HepG2 (cell line): ENCODE results near the gene HSF4. TPM values are rescaled to one million over a fixed set of nuclear protein-coding genes. Genes with fewer than 3 reads are reported as not detected.
A peak's percentile ranks its signal among the peaks of the same experiment; 100 is the strongest.

ENCODE experiments used
- ATAC-seq: fragments of 200-7000 bp; cut with Tn5 transposase; 3 replicates; pipeline ENCODE4 v1.9.1; 2020; ENCODE audit warnings: mild to moderate bottlenecking, moderate library complexity
- BruUV-seq: library from RNA; stranded (reverse); fragments of 400-500 nt; replicated peaks from 2 replicates; lab custom pipeline; 2021; lab: Mats Ljungman, UMichigan
- CTCF ChIA-PET: fragments of 300-600 bp; formaldehyde crosslinking; extraction: SDS; loops from one replicate; lab custom pipeline; 2021; ENCODE audit warnings: low total read pairs, inconsistent platforms, low intra/inter-chr PET ratio; lab: Yijun Ruan, JAX
- POLR2A ChIA-PET: fragments of 350-600 bp; sonication (Branson Sonifier 250); formaldehyde crosslinking; loops from one replicate; lab custom pipeline; 2020; ENCODE audit warnings: antibody characterized with exemption, inconsistent platforms; lab: Yijun Ruan, JAX
- DNase-seq: peaks from one replicate; pipeline ENCODE4 v3.0.0-alpha.2; 2015; ENCODE audit warnings: low spot score
- FAIRE-seq: peaks from 3 replicates; lab custom pipeline; 2011; peaks lifted over from hg19 to GRCh38; lab: Jason Lieb, UNC
- H2AFZ ChIP-seq: one replicate; pipeline ENCODE4 v1.6.1; 2011; ENCODE audit warnings: low read length, inconsistent platforms
- H3K27ac ChIP-seq: fragments of 300-600 bp; 3 replicates; pipeline ENCODE4 v1.8.0; 2011; ENCODE audit warnings: mixed run types, mild to moderate bottlenecking, mixed read lengths, low read length, inconsistent platforms; ENCODE audit not compliant: insufficient read depth; ENCODE audit errors: extremely low read length
- H3K27me3 ChIP-seq, 2 experiments: fragments of 200-600 bp in 1 of 2; 2 replicates in 1 of 2; 3 replicates in 1 of 2; pipeline versions ENCODE4 v1.6.0 to v1.8.0; 2011; ENCODE audit warnings: low read length in 2 of 2, mild to moderate bottlenecking in 2 of 2, moderate library complexity in 2 of 2, inconsistent platforms in 1 of 2; ENCODE audit not compliant: insufficient read depth in 2 of 2, control insufficient read depth in 1 of 2
- H3K36me3 ChIP-seq, 2 experiments: fragments of 200-600 bp in 1 of 2; replicated peaks in 1 of 2; 2 replicates in 1 of 2; 3 replicates in 1 of 2; pipeline versions ENCODE4 v1.5.1 to v1.8.0; 2011; ENCODE audit warnings: low read length in 2 of 2, inconsistent platforms in 1 of 2; ENCODE audit not compliant: insufficient read depth in 2 of 2, control insufficient read depth in 1 of 2
- H3K4me1 ChIP-seq: 2 replicates; pipeline ENCODE4 v1.5.1; 2012; ENCODE audit warnings: low read length, inconsistent platforms; ENCODE audit not compliant: insufficient read depth
- H3K4me2 ChIP-seq: 2 replicates; pipeline ENCODE4 v1.6.0; 2011; ENCODE audit warnings: low read depth, low read length, inconsistent platforms
- H3K4me3 ChIP-seq, 3 experiments: fragments of 200-600 bp in 1 of 3; sonication (generic), shearing (Covaris generic) in 1 of 3; replicated peaks in 1 of 3; 2 replicates each; pipeline ENCODE4 v1.5.1; 2011 to 2016; ENCODE audit warnings: low read length in 3 of 3, inconsistent platforms in 2 of 3, low read depth in 2 of 3, mild to moderate bottlenecking in 2 of 3, control low read depth in 1 of 3, mixed read lengths in 1 of 3; ENCODE audit not compliant: insufficient read depth in 1 of 3
- H3K79me2 ChIP-seq: one replicate; pipeline ENCODE4 v1.6.1; 2011; ENCODE audit warnings: low read length, inconsistent platforms; ENCODE audit not compliant: insufficient read depth
- H3K9ac ChIP-seq: 2 replicates; pipeline ENCODE4 v1.6.0; 2011; ENCODE audit warnings: mild to moderate bottlenecking, low read depth, low read length, inconsistent platforms; ENCODE audit not compliant: insufficient read depth
- H3K9me3 ChIP-seq: 2 replicates; pipeline ENCODE4 v1.5.1; 2012; ENCODE audit warnings: mild to moderate bottlenecking, low read length
- H4K20me1 ChIP-seq: 2 replicates; pipeline ENCODE4 v1.6.0; 2011; ENCODE audit warnings: inconsistent platforms, mild to moderate bottlenecking, low read length, moderate library complexity; ENCODE audit not compliant: insufficient read depth
- CCAR2 ChIP-seq: fragments of 200-400 bp; formaldehyde crosslinking; optimal IDR thresholded peaks from 2 replicates; pipeline ENCODE3; 2018; ENCODE audit warnings: low read depth, mild to moderate bottlenecking, low read length, moderate library complexity
- E2F2 ChIP-seq: sonication (generic); formaldehyde crosslinking; IDR thresholded peaks from 2 replicates; pipeline ENCODE4 v1.4.0; 2020; ENCODE audit warnings: missing genetic modification reagents, borderline replicate concordance
- PLRG1 ChIP-seq: fragments of 450-650 bp; conservative IDR thresholded peaks from 2 replicates; pipeline ENCODE4 v1.6.1; 2016
- SAP130 ChIP-seq: IDR thresholded peaks from 2 replicates; pipeline ENCODE4 v1.6.1; 2016; ENCODE audit warnings: low read depth
- SSRP1 ChIP-seq: IDR thresholded peaks from 2 replicates; pipeline ENCODE4 v1.6.1; 2016; ENCODE audit warnings: control low read depth
- ZNF136 ChIP-seq: sonication (generic); formaldehyde crosslinking; IDR thresholded peaks from 2 replicates; pipeline ENCODE4 v1.8.1; 2022; ENCODE audit warnings: low read depth, mild to moderate bottlenecking, moderate library complexity, missing genetic modification reagents
- ZNF235 ChIP-seq: sonication (generic); formaldehyde crosslinking; IDR thresholded peaks from 2 replicates; pipeline ENCODE4 v1.8.1; 2023; ENCODE audit warnings: mild to moderate bottlenecking, missing genetic modification reagents, borderline replicate concordance
- ZNF558 ChIP-seq: sonication (generic); formaldehyde crosslinking; IDR thresholded peaks from 2 replicates; pipeline ENCODE4 v1.9.0; 2022; ENCODE audit warnings: mild to moderate bottlenecking, missing genetic modification reagents, borderline replicate concordance
- ZNF878 ChIP-seq: sonication (generic); formaldehyde crosslinking; IDR thresholded peaks from 2 replicates; pipeline ENCODE4 v1.8.1; 2023; ENCODE audit warnings: mild to moderate bottlenecking, missing genetic modification reagents, moderate library complexity
- WGBS: methylation state at CpG from one replicate; pipeline ENCODE4 v1.1.6; 2017; ENCODE audit warnings: low lambda C conversion rate; 5-methylcytosine and 5-hydroxymethylcytosine counted together
- in situ Hi-C: cut with HindIII; loops from 2 replicates; pipeline ENCODE4 v1.10.0; 2017; ENCODE audit warnings: low pct_unique_long_range_greater_than_20kb; ENCODE audit not compliant: extremely low pct_ligation_motif_present
- intact Hi-C: fragments of 100-400 bp; cut with micrococcal nuclease; formaldehyde crosslinking; loops from one replicate; pipeline ENCODE4 v1.10.0; 2022; ENCODE audit not compliant: unreplicated experiment
- polyA plus RNA-seq, 8 experiments: library from polyadenylated mRNA; depleted of rRNA in 3 of 8; stranded (reverse) in 7 of 8; unstranded in 1 of 8; fragments of >200 nt; fragmentation: Illumina TruSeq in 4 of 8; extraction: Trizol in 4 of 8; gene quantifications; 2 replicates each; pipeline versions ENCODE4 v1.2.1 to v1.2.3, GENCODE V29; 2011 to 2016; ENCODE audit warnings: low read depth in 4 of 8, missing spikeins in 1 of 8, mixed read lengths in 1 of 8; ENCODE audit not compliant: insufficient read depth in 1 of 8
- total RNA-seq, 5 experiments: library from RNA; depleted of rRNA; stranded (reverse); fragments of >200 nt; fragmentation: Illumina TruSeq; extraction: Trizol; gene quantifications; 2 replicates each; pipeline ENCODE4 v1.2.3, GENCODE V29; 2016; ENCODE audit warnings: low read depth in 1 of 5

HSF4 gene
- total and polyA plus RNA-seq, 2 of the 13 experiments (the other 11 are each of a cell fraction or from before 2014, with no cell fraction given): 3.5 to 16.9 TPM

- TF ChIP-seq E2F2 (CRISPR knock-in tag) (no peak), ZNF235 (CRISPR knock-in tag) (no peak), PLRG1 (no peak), SAP130 (no peak), ZNF136 (CRISPR knock-in tag) (no peak), ZNF558 (CRISPR knock-in tag) (0 out of 2 replicates have a peak, but pooled peaks have one; percentile 57), ZNF878 (CRISPR knock-in tag) (no peak), CCAR2 (peak; percentile 21), SSRP1 (0 out of 2 replicates have a peak, but pooled peaks have one; percentile 24)
- peak overlapping the region; percentile 4; the same call in 1 of the 2 replicates for H3K4me2 ChIP-seq
- no peaks in the 10 kb centered on the region for H3K9me3 ChIP-seq
- in situ Hi-C loops: no loop called here
- intact Hi-C loops: no loop called here
- ChIA-PET CTCF (no interaction called here), POLR2A (interaction anchor here (1.4 to 2.1 kb wide), 6 partner anchors 9 to 40 kb away, joined by 3 to 6 read pairs (median 4); partner anchors contain the start of genes FHOD1, NOL3 and TMEM208)
- WGBS: 97% methylated on average over 3 of the region's 3 CpGs
- H3K4me1 ChIP-seq: peaks cover 55% of the 10 kb centered on the region
- H3K27me3 ChIP-seq: no peaks in the 10 kb centered on the region
- no peaks in the 10 kb centered on the region for H3K79me2 ChIP-seq
- peaks cover 14 to 15% of the 10 kb centered on the region in 2 experiments; a peak in 4 of 5 replicates for H3K36me3 ChIP-seq
- no peak overlapping the region for H3K4me3 ChIP-seq
- no TSS peak for BruUV-seq
- no peak overlapping the region for H2AFZ ChIP-seq
- ATAC-seq (no peak), FAIRE-seq (no peak), DNase-seq (no peak)
- H3K27ac ChIP-seq: no peak overlapping the region
- no peaks in the 10 kb centered on the region for H4K20me1 ChIP-seq
- H3K9ac ChIP-seq: peak overlapping the region; percentile 5; the same call in 1 of the 2 replicates
These were observed 42.3 kb downstream of the HSF4 start for GRCh38 chr16:67206838-67207248.
